GM12874 (cell line): ENCODE data around the gene GJA4.

Source experiments
- TF ChIP-seq, protein P1 (sequence below): IDR thresholded peaks from 2 replicates; pipeline ENCODE4 v1.5.1; 2011; ENCODE audit warnings: low read depth, mild to moderate bottlenecking, control low read depth, low read length, moderate library complexity; ENCODE audit not compliant: insufficient read depth

The GJA4 gene

DNA sequence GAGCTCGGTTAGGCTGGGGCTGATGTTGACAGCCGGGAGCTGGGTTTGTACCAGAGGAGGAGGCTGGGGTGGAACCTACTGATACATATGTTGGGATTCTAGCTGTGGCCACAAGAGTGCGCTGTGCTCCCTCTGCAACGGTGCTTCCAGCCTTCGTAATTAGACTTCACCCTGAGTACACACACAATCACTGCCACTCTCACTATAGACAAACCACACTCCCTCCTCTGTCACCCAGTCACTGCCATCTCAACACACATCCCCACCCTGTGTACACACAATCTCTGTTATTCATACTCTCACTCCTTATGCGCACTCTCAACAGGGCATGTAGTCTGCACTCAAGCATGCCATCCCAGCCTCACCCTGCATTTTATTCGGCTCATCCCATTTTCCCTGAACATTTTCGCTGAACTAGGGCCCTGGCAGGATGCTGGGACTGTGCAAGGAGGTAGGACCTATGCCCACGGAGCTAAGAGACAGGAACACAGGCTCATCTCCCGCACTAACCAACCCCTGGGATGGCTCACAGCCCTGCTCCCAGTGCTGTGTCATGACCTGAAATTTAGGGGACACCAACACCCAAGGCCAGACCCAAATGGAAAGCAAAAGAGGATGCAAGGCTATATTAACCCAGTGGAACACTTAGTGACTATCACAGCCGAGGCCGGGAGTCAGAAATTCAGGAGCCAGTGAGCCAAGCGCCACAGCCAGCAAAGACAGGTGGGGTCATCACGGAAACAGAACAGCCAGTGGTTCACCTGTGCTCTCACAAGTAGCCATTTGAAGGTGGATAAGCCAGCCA is 6.1 kb upstream of the GJA4 start:
- TF ChIP-seq, protein P1, sequence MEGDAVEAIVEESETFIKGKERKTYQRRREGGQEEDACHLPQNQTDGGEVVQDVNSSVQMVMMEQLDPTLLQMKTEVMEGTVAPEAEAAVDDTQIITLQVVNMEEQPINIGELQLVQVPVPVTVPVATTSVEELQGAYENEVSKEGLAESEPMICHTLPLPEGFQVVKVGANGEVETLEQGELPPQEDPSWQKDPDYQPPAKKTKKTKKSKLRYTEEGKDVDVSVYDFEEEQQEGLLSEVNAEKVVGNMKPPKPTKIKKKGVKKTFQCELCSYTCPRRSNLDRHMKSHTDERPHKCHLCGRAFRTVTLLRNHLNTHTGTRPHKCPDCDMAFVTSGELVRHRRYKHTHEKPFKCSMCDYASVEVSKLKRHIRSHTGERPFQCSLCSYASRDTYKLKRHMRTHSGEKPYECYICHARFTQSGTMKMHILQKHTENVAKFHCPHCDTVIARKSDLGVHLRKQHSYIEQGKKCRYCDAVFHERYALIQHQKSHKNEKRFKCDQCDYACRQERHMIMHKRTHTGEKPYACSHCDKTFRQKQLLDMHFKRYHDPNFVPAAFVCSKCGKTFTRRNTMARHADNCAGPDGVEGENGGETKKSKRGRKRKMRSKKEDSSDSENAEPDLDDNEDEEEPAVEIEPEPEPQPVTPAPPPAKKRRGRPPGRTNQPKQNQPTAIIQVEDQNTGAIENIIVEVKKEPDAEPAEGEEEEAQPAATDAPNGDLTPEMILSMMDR = peak; percentile 90

DNA sequence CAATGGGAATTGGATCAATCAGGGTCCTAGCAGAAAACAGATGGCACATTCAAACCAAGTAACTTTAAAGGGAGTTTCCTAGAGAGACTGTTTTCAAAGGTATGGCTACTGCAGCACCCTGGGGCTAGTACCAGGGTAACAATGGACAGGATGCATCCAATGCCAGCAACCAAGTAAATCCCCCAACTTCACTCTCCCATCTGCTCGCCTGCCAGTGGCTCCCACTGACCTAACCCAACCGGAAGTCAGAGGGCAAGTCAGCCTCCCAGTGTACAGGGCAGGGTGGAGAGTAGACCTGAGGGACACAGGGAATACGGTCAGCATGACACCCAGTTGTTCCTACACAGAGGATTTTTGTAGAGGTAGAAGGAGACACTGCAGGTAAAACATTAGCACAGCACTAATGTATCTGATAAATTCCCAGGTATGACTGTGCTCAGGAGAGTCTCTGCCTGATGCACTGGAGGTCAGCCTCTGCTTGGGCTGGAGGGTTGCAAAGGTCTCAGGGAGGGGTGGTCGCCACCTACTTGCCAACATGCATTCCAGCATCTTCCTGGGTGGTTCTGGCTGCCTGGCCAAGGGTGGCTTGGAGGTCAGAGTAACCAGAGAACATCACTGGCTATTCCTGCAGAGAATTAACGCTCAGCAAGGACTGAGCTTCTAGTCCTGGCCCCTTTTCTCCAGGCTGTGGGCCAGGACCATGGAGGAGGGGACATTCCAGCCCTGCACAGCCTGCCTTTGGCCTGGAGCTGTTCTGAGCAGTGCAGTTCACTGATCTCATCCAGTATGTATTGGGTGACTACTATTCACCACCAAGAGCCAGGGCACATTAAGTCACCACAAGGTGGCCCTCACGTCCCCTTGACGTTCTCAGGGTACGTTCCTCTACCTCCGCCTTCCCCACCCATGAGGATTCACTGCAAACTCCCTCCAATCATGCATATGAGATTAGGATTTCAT is 5.1 kb upstream of the GJA4 start:
- TF ChIP-seq, protein P1 = peak; percentile 22; the same call in 1 of the 2 replicates

DNA sequence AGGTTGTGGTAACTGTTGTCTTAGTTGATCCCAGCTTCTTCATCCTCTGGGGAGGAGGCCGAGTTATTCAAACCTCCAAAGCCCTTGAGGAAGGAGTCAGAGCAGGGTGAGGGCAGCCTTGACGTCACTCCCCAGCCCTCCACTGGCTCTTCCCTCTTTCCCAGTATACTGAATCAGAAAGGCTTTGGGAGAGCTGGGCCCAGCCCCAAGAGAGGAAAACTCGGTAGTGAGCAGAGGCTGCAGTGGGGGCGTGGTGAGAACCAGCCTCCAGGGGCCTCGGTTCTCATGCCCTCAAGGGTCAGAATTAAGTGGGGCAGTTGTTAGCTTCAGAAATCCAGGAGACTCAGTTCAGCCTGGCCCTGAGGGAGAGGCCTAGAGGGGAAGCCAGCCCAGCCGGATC is 1.8 kb upstream of the GJA4 start:
- TF ChIP-seq, protein P1 = no peak

DNA sequence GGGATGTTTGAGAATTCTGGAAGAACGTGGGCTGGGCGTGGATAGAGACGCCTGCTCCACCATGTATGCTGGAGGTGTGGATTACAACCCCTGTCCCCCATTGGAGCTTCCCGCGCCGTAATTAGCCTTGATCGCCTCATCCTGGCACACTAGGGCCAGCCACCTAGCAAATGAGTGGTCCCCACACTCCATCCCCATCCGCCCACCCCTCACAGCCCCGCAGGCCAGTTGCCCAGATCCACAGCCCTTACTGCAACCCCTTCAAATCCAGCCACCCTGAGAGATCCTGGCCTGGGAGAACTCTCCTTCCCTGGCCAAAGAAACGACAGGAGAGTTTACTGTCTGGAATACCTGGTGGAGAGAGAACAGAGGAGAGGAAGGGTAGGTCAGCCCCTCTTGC is 375 bp upstream of the GJA4 start:
- TF ChIP-seq, protein P1 = no peak

DNA sequence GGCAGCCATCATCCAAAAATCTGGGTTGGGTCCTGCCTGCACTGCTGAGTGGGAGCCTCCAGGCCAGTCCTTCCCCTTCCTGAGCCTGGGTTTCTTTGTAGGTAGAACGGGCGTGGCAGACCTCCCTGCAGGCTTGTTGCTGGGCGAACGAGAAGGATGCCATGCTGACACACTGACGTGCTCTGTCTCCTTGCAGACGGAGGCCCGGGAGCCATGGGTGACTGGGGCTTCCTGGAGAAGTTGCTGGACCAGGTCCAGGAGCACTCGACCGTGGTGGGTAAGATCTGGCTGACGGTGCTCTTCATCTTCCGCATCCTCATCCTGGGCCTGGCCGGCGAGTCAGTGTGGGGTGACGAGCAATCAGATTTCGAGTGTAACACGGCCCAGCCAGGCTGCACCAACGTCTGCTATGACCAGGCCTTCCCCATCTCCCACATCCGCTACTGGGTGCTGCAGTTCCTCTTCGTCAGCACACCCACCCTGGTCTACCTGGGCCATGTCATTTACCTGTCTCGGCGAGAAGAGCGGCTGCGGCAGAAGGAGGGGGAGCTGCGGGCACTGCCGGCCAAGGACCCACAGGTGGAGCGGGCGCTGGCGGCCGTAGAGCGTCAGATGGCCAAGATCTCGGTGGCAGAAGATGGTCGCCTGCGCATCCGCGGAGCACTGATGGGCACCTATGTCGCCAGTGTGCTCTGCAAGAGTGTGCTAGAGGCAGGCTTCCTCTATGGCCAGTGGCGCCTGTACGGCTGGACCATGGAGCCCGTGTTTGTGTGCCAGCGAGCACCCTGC is 1.4 kb downstream of the GJA4 start:
- TF ChIP-seq, protein P1 = no peak

DNA sequence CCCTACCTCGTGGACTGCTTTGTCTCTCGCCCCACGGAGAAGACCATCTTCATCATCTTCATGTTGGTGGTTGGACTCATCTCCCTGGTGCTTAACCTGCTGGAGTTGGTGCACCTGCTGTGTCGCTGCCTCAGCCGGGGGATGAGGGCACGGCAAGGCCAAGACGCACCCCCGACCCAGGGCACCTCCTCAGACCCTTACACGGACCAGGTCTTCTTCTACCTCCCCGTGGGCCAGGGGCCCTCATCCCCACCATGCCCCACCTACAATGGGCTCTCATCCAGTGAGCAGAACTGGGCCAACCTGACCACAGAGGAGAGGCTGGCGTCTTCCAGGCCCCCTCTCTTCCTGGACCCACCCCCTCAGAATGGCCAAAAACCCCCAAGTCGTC is 2.0 kb downstream of the GJA4 start:
- TF ChIP-seq, protein P1 = no peak
